CD4-positive, alpha-beta T cell treated with Interleukin-15 for 4 hours (primary cell): ENCODE data around the gene SLC23A2.
"Not testable (repeated sequence)": the region's sequence is repeated elsewhere in the genome, so short reads cannot be mapped to it uniquely, and the experiment has no call there.

Source experiments
- DNase-seq: peaks from one replicate; pipeline ENCODE4 v3.0.0-alpha.2; 2020; ENCODE audit warnings: low spot score

SLC23A2 gene

GRCh38 chr20:5008759-5009158 lies 7.4 kb upstream of the SLC23A2 start:
- no peak for DNase-seq

DNA sequence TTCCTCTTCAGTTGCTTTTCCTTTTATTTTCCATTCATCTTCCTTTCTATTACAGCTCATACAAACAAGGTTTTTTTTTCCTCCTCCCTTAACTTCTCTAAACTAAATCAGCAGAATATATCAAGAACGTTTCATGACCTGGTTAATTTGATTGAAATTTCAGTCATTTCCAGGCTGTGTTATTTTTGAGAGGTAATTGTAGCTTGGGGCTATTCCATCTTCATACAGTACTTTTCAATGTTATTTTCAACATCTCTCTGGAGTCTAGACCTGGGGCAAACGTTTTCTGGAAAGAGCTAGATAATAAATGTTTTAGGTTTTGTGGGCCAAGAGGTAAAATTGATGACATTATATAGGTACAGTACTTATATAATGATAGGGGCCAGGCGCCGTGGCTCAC lies 4.0 kb upstream of the SLC23A2 start:
- DNase-seq, result no peak

DNA sequence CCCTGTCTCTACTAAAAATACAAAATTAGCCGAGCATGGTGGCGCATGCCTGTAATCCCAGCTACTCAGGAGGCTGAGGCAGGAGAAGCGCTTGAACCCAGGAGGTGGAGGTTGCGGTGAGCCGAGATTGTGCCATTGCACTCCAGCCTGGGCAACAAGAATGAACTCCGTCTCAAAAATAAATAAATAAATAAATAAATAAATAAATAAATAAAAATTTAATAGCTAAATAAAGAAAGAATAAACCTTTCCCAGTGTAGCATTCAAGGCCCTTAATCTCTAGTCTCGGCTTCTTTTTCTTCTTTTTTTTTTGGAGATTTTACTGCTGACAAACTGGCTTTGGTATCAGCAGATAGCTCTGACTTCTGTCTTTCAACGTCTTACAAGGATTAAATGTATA lies 3.5 kb upstream of the SLC23A2 start:
- not testable (repeated sequence) for DNase-seq

DNA sequence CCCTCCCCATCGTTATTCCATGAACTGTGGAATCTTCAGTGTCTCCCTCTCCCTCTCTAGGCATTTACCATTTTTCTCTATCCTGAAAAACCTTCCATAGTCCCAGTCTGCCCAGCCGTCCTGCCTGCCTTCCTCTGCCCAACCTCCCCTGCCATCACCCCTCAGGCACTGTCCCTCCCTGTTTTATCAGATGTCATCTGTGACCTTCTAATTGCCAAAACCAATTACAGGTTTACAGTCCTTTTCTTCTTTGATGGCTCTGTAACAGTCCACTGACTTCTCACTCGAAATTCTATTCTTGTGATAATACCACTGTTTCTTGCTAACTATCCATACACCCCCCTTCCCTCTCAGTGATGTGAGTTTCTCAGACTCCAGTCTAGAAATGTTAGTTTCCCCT lies 2.3 kb upstream of the SLC23A2 start:
- no peak for DNase-seq

GRCh38 chr20:5002077-5002413 lies 735 bp upstream of the SLC23A2 start:
- DNase-seq, result no peak

- DNase-seq, result no peak
Observed at GRCh38 chr20:5000263-5001173, 792 bp downstream of the SLC23A2 start.

- DNase-seq, result no peak
Observed at GRCh38 chr20:4999788-5000187, 1.5 kb downstream of the SLC23A2 start.

DNA sequence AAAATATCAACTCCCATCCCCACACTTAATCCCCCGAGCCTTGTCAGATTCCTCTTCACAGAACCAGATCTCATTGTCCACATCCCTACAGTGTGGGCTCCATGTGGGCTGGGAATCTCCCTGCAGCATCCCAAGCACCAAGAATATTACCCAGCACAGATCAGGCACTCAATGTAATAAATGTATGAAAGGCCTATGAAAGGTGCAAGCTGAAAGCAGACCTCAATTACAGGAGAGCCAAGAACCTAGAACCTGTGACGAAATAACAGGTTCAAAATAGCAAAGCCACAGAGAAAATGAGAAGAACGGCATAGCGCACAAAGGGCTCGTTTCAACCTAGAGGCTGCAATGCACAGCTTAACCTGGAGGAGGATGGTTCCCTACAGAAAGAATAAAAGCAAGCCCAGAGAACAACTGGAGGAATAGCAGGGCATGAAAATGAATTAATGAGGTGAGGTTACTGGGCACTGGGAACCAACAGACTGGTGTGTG lies 3.1 kb downstream of the SLC23A2 start:
- no peak for DNase-seq

GRCh38 chr20:4997222-4997621 lies 4.1 kb downstream of the SLC23A2 start:
- DNase-seq, result no peak

- DNase-seq, result no peak
Observed at GRCh38 chr20:4989570-4989969, 11.7 kb downstream of the SLC23A2 start.

DNA sequence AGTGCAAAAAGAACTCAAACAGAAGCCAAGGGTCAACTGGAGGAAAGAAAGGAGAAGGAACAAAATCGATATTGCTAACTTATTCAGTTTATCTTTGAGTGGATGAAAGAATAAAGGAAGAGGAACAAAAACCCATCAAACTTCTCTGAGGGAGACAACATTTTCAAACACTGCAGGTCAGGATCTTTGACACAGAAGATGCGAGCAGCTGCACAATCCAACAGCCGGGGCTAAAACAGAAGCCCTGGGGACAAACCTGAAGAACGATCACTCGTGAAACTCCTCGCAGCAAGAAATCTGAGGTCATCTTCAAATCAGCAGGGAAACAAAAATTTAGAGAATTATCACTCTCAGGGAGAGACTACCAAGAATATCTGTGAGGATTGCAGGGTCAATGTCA lies 14.2 kb downstream of the SLC23A2 start:
- no peak for DNase-seq

DNA sequence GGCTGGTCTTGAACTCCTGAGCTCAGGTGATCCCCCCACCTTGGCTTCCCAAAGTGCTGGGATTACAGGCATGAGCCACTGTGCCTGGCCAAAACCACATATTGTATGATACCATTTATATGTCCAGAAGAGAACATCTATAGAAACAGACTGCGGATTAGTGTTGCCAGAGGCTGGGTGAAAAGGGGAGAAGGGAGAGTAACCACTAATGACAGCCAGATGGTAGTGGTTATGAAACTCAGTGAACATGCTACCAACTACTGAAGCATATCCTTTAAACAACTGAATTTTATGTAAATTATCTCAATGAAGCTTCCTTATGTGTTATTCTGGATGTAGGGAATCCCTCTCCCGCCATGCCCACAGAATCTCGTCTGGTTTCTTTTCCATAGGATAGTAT lies 15.7 kb downstream of the SLC23A2 start:
- no peak for DNase-seq

DNA sequence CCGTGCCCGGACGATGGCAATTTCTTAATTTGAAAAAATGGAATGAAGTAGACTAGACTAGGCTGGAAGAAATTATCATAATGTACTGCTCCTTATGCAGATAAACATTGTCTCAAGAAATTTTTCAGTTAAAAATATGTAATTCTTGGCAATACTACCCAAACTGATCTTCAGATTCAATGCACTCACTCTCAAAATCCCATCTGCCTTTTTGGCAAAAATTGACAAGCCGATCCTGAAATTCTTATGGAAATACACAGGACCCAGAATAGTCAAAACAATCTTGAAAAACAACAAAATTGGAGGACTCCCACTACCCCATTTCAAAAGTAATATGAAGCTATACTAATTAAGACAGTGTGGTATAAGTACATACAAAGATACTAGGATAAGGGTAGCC lies 19.0 kb downstream of the SLC23A2 start:
- DNase-seq, result no peak

GRCh38 chr20:4979841-4980410 lies 21.4 kb downstream of the SLC23A2 start:
- no peak for DNase-seq

GRCh38 chr20:4978050-4978918 lies 23.0 kb downstream of the SLC23A2 start:
- DNase-seq, result no peak

DNA sequence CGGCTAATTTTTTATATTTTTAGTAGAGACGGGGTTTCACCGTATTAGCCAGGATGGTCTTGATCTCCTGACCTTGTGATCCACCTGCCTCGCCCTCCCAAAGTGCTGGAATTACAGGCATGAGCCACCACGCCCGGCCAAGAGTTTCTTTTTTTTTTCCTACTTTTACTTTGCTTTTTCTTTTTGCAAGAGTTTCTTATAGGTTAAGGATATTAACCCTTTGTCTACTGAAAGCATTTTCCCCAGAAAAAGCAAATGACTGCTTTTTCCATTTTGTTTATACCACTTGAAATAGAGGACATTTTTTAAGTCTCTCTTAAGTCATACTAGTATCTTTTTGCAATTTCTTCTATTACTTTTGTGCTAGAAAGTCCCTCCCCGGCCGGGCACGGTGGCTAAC lies 25.3 kb downstream of the SLC23A2 start:
- not testable (repeated sequence) for DNase-seq

DNA sequence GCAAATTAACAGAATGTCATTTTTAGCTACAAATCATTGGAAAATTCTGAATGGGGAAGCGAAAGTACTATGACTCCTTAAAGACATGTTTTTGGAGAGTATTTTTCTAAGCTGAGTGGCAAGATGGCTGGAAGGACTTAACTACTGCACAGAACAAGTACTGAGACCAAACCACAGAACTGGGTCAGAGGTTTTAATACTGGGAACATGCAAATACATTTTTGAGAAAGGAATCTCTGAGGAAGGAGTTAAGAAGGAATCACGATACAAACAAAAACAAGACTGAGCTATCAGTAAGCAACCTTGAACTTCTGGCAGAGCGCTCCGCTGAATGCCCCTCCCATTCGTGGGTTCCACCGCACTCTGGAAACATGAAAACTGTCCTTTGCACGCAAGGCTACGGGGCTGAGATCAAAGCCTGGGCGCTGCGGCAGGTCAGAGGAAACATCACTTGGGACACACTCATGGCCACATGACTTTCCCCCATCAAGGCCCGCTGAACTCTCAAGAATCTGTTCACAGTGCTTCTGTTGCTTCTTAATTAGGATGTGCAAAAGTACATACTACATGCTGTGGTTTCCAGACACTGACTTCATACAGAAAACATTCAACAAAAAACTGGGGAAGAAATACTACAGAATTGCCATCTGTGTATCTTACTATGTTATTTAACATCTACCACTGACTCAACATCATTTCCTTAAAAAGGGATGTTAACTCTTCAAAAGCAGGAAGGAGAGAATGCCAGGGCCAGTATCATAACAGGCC lies 27.8 kb downstream of the SLC23A2 start:
- DNase-seq, result no peak

DNA sequence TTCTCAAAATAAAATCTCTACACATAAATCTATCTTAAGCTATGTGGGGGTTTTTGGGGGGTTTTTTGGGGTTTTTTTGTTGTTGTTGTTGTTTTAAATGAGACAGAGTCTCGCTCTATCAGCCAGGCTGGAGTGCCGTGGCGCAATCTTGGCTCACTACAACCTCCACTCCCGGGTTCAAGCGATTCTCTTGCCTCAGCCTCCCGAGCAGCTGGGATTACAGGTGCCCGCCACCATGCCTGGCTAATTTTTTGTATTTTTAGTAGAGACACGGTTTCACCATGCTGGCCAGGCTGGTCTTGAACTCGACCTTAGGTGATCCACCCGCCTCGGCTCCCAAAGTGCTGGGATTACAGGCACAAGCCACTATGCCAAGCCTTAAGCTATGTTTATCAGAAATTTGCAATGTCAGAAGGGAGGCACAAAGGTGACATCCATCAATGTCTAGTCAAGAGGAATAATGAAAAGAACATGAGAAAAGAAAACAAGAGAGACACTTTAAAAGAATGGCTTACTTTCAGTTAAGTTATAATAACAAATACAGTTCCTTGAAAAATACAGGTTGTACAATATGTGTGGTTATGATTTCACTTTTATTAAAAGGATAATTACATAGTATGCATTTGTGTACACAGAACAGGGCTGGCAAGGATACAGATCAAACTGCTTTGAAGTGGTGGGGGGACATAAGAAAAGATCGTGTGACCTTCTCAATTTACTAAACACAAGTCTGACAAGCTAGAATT lies 28.6 kb downstream of the SLC23A2 start:
- no peak for DNase-seq

DNA sequence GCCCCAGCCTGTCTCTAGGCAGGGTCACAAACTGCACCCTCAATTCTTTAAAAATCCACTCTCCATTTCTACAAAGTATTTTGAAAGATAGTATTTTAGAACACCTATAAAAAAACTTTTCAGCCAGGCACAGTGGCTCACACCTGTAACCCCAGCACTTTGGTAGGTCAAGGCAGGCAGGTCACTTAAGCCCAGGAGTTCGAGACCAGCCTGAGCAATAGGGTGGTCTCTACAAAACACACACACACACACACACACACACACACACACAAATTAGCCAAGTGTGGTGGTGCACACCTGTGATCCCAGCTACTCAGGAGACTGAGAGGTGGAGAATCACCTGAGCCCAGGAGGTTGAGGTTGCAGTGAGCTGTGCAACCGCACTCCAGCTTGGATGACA lies 30.2 kb downstream of the SLC23A2 start:
- DNase-seq, result no peak

GRCh38 chr20:4967752-4968477 lies 33.4 kb downstream of the SLC23A2 start:
- no peak for DNase-seq
